GM12878 (cell line): ENCODE results near the gene SMPD1. TPM values are rescaled to one million over a fixed set of nuclear protein-coding genes. Genes with fewer than 3 reads are reported as not detected.

Source experiments
- ATAC-seq: fragments of 200-7000 bp; cut with Tn5 transposase; 3 replicates; pipeline ENCODE4 v1.9.1; 2020; ENCODE audit warnings: mild to moderate bottlenecking, moderate library complexity
- BruUV-seq: library from RNA; stranded (reverse); fragments of 400-500 nt; replicated peaks from 2 replicates; lab custom pipeline; 2021; lab: Mats Ljungman, UMichigan
- CTCF ChIA-PET: fragments of 300-600 bp; sonication (Branson Sonifier 250); formaldehyde crosslinking; extraction: SDS; loops from one replicate; lab custom pipeline; 2021; ENCODE audit warnings: inconsistent platforms; lab: Yijun Ruan, JAX
- POLR2A ChIA-PET: fragments of 350-600 bp; formaldehyde crosslinking; extraction: SDS; loops from one replicate; lab custom pipeline; 2021; ENCODE audit warnings: inconsistent platforms; lab: Charles Lee
- RAD21 ChIA-PET: fragments of 300-600 bp; sonication (Branson Sonifier 250); formaldehyde crosslinking; loops from one replicate; lab custom pipeline; 2023; ENCODE audit warnings: antibody characterized with exemption; ENCODE audit not compliant: unreplicated experiment; lab: Charles Lee
- SMC1A ChIA-PET: fragments of 300-600 bp; sonication (Branson Sonifier 250); formaldehyde crosslinking; loops from one replicate; lab custom pipeline; 2023; ENCODE audit not compliant: unreplicated experiment, uncharacterized antibody; lab: Charles Lee
- DNase-seq: peaks from one replicate; pipeline ENCODE4 v3.0.0-alpha.2; 2011; ENCODE audit warnings: low read depth, low spot score
- FAIRE-seq: peaks from 3 replicates; lab custom pipeline; 2011; peaks lifted over from hg19 to GRCh38; lab: Jason Lieb, UNC
- H2AFZ ChIP-seq: 2 replicates; pipeline ENCODE4 v1.6.0; 2011; ENCODE audit warnings: low read depth, low read length, control low read depth; ENCODE audit not compliant: control insufficient read depth
- H3K27ac ChIP-seq: 2 replicates; pipeline ENCODE4 v1.5.1; 2011; ENCODE audit warnings: control low read depth; ENCODE audit not compliant: control insufficient read depth, insufficient read depth
- H3K27me3 ChIP-seq, 2 experiments: replicated peaks in 1 of 2; 2 replicates each; pipeline versions ENCODE4 v1.6.0 to v1.6.1; 2011; ENCODE audit warnings: low read length in 1 of 2; ENCODE audit not compliant: control insufficient read depth in 2 of 2, insufficient read depth in 2 of 2
- H3K36me3 ChIP-seq, 2 experiments: 2 replicates each; pipeline ENCODE4 v1.5.1; 2011; ENCODE audit warnings: low read length in 1 of 2; ENCODE audit not compliant: control insufficient read depth in 2 of 2, insufficient read depth in 2 of 2
- H3K4me1 ChIP-seq: 2 replicates; pipeline ENCODE4 v1.6.1; 2011; ENCODE audit warnings: mild to moderate bottlenecking, low read length, moderate library complexity, mixed read lengths; ENCODE audit not compliant: control insufficient read depth, insufficient read depth
- H3K4me2 ChIP-seq: 2 replicates; pipeline ENCODE4 v1.6.0; 2011; ENCODE audit warnings: control low read depth; ENCODE audit not compliant: control insufficient read depth, insufficient read depth
- H3K4me3 ChIP-seq: fragments of 200-600 bp; sonication (generic); 2 replicates; pipeline ENCODE4 v1.5.1; 2016
- H3K79me2 ChIP-seq: 2 replicates; pipeline ENCODE4 v1.6.0; 2011; ENCODE audit warnings: low read length; ENCODE audit not compliant: control insufficient read depth, insufficient read depth
- H3K9ac ChIP-seq: 2 replicates; pipeline ENCODE4 v1.8.0; 2011; ENCODE audit warnings: low read length, control low read depth, mixed read lengths; ENCODE audit not compliant: control insufficient read depth, insufficient read depth
- H3K9me3 ChIP-seq: replicated peaks from 3 replicates; pipeline ENCODE4 v1.5.1; 2011; ENCODE audit warnings: mild to moderate bottlenecking, low read length; ENCODE audit not compliant: control insufficient read depth, insufficient read depth
- H4K20me1 ChIP-seq: 2 replicates; pipeline ENCODE4 v1.6.0; 2011; ENCODE audit not compliant: control insufficient read depth, insufficient read depth
- BACH1 ChIP-seq: fragments of 450-650 bp; IDR thresholded peaks from 2 replicates; pipeline ENCODE4 v1.6.1; 2017; ENCODE audit warnings: mild to moderate bottlenecking, borderline replicate concordance
- BRCA1 ChIP-seq: IDR thresholded peaks from 2 replicates; pipeline ENCODE4 v1.6.1; 2011; ENCODE audit warnings: low read depth, low read length, improper control_type of control experiment
- EED ChIP-seq: sonication (generic); IDR thresholded peaks from 2 replicates; pipeline ENCODE4 v1.6.1; 2016; ENCODE audit warnings: antibody characterized with exemption, low read depth
- MEF2B ChIP-seq: fragments of 450-650 bp; IDR thresholded peaks from 2 replicates; pipeline ENCODE4 v1.6.1; 2018; ENCODE audit warnings: mild to moderate bottlenecking, moderate library complexity; ENCODE audit not compliant: partially characterized antibody, poor library complexity, severe bottlenecking
- NFIC ChIP-seq: IDR thresholded peaks from 2 replicates; pipeline ENCODE4 v1.6.1; 2012; ENCODE audit warnings: low read depth, mild to moderate bottlenecking, inconsistent platforms, low read length, moderate library complexity
- NFYA ChIP-seq: IDR thresholded peaks from 2 replicates; pipeline ENCODE4 v1.6.1; 2011; ENCODE audit warnings: low read depth, mild to moderate bottlenecking, low read length, improper control_type of control experiment, borderline replicate concordance
- SMAD5 ChIP-seq: IDR thresholded peaks from 2 replicates; pipeline ENCODE4 v1.6.1; 2016; ENCODE audit warnings: antibody characterized with exemption, low read depth
- TAF1 ChIP-seq: IDR thresholded peaks from 2 replicates; pipeline ENCODE4 v1.6.1; 2011; ENCODE audit warnings: mild to moderate bottlenecking, low read depth, low read length, borderline replicate concordance
- TARDBP ChIP-seq: IDR thresholded peaks from 2 replicates; pipeline ENCODE4 v1.6.1; 2016; ENCODE audit warnings: borderline replicate concordance
- TCF12 ChIP-seq: IDR thresholded peaks from 2 replicates; pipeline ENCODE4 v1.6.1; 2011; ENCODE audit warnings: low read depth, mild to moderate bottlenecking, low read length
- TCF3 ChIP-seq: IDR thresholded peaks from 2 replicates; pipeline ENCODE4 v1.6.1; 2012; ENCODE audit warnings: low read depth, mild to moderate bottlenecking, low read length, borderline replicate concordance; ENCODE audit not compliant: insufficient read depth
- YY1 ChIP-seq: IDR thresholded peaks from 2 replicates; pipeline ENCODE4 v1.6.1; 2011; ENCODE audit warnings: low read depth, mild to moderate bottlenecking, low read length
- whole genome bisulfite sequencing: methylation state at CpG from one replicate; pipeline ENCODE4 v1.1.6; 2016; ENCODE audit warnings: low lambda C conversion rate; ENCODE audit not compliant: insufficient replicate concordance, insufficient coverage; ENCODE audit errors: missing lambda C conversion rate; 5-methylcytosine and 5-hydroxymethylcytosine counted together
- in situ Hi-C: fragments of 300-500 bp; cut with MboI; formaldehyde crosslinking; loops from 9 replicates; pipeline ENCODE4 v1.14.3; 2018; ENCODE audit warnings: mixed read lengths
- intact Hi-C: fragments of 100-400 bp; cut with micrococcal nuclease; formaldehyde crosslinking; loops from one replicate; pipeline ENCODE4 v1.14.2; 2022; ENCODE audit not compliant: unreplicated experiment
- polyA plus RNA-seq, 11 experiments: library from polyadenylated mRNA; depleted of rRNA in 4 of 11; unstranded in 6 of 11; stranded (reverse) in 5 of 11; fragments of >200 nt; fragmentation: Nextera tagmentation in 4 of 11; fragmentation: Illumina TruSeq in 1 of 11; extraction: Ambion mirVana in 4 of 11; extraction: Trizol in 1 of 11; gene quantifications; 1 replicate in 1 of 11; 2 replicates in 10 of 11; pipeline versions ENCODE4 v1.2.1 to v1.2.3, GENCODE V29; 2011 to 2016; ENCODE audit warnings: inconsistent platforms in 2 of 11, missing spikeins in 2 of 11, low read depth in 1 of 11
- total RNA-seq, 4 experiments: library from RNA; depleted of rRNA in 3 of 4; stranded (reverse); fragments of >200 nt in 3 of 4; fragmentation: Illumina TruSeq in 1 of 4; extraction: Trizol in 1 of 4; gene quantifications; 2 replicates each; pipeline versions ENCODE4 v1.2.1 to v1.2.3, GENCODE V29; 2013 to 2021
- TF ChIP-seq, protein P1 (sequence below): fragments of 450-650 bp; formaldehyde crosslinking; IDR thresholded peaks from 2 replicates; pipeline ENCODE4 v1.4.0; 2022; ENCODE audit warnings: mild to moderate bottlenecking, moderate library complexity
- TF ChIP-seq, protein P2 (sequence below), 3 experiments: IDR thresholded peaks in 2 of 3; conservative IDR thresholded peaks in 1 of 3; 2 replicates each; pipeline ENCODE4 v1.5.1; 2011; ENCODE audit warnings: low read depth in 3 of 3, low read length in 3 of 3, mild to moderate bottlenecking in 3 of 3, control low read depth in 2 of 3, moderate library complexity in 2 of 3, inconsistent platforms in 1 of 3, mixed read lengths in 1 of 3; ENCODE audit not compliant: control insufficient read depth in 2 of 3, insufficient read depth in 1 of 3; ENCODE audit errors: extremely low read depth in 1 of 3
- TF ChIP-seq, protein P3 (sequence below): IDR thresholded peaks from 2 replicates; pipeline ENCODE4 v1.6.1; 2012; ENCODE audit warnings: low read depth, low read length, improper control_type of control experiment

The SMPD1 gene
- total and polyA plus RNA-seq, 10 of the 15 experiments (the other 5 are each of a cell fraction or from before 2014, with no cell fraction given) = 1.4 to 13.7 (median 6.2) TPM

DNA sequence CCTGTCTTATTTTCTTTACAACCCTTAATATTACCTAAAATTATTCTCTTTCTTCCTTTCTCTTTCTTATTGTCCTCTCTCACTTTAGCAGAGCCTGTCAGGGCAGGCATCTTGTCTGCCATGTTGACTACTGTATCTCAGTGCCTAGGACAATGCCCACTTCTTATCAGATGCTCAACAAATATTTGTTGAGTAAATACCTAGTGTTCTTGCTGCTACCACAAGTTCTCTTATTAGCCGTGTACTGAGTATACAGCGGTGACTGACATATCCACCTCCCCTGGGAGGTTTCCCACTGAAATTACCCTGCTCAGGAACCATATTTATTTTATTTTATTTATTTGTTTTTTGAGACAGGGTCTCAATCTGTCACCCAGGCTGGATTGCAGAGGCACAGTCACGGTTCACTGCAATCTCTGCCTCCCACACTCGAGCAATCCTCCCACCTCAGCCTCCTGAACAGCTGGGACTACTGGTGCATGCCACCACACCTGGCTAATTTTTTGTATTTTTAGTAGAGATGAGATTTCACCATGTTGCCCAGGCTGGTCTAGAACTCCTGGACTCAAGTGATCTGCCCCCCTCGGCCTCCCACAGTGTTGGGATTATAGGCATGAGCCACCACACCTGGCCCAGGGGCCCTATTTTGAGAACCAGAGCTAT is 43.9 kb downstream of the SMPD1 start (continued):
- TF ChIP-seq, protein P1, sequence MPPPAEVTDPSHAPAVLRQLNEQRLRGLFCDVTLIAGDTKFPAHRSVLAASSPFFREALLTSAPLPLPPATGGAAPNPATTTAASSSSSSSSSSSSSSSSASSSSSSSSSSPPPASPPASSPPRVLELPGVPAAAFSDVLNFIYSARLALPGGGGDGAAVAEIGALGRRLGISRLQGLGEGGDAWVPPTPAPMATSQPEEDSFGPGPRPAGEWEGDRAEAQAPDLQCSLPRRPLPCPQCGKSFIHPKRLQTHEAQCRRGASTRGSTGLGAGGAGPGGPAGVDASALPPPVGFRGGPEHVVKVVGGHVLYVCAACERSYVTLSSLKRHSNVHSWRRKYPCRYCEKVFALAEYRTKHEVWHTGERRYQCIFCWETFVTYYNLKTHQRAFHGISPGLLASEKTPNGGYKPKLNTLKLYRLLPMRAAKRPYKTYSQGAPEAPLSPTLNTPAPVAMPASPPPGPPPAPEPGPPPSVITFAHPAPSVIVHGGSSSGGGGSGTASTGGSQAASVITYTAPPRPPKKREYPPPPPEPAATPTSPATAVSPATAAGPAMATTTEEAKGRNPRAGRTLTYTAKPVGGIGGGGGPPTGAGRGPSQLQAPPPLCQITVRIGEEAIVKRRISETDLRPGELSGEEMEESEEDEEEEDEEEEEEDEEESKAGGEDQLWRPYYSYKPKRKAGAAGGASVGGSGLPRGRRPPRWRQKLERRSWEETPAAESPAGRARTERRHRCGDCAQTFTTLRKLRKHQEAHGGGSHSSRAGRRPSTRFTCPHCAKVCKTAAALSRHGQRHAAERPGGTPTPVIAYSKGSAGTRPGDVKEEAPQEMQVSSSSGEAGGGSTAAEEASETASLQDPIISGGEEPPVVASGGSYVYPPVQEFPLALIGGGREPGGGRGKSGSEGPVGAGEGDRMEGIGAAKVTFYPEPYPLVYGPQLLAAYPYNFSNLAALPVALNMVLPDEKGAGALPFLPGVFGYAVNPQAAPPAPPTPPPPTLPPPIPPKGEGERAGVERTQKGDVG (CRISPR knock-in tag) = no peak

DNA sequence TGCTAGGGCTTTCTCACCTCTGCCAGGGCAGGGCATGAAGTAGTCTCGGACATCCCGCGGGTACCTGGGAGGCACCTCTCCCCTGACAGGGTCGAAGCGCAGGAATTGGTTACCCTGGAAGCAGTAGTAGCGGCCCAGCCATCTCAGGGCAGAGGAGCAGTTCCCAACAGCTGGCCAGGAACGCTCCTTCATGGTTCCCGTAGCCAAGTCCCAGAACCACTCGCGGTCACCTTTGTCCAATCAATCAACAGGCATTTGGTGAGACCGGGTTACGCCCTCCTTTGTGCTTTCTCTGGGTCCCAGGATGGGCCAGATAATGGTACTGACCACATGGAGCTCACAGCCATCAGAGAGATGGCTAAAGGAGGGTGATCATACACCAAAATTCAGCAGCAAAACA is 47.1 kb downstream of the SMPD1 start:
- Histone ChIP-seq H3K79me2 (no peaks in the 10 kb centered on the region), H3K9ac (no peak overlapping the region), H3K27ac (no peak overlapping the region), H3K36me3 (no peaks in the 10 kb centered on the region)
- WGBS = 97% methylated on average over 11 of the region's 12 CpGs
- ChIA-PET CTCF (interaction anchor here (0.9 to 17.4 kb wide), 8 partner anchors 8 to 268 kb away, joined by 4 to 560 read pairs (median 7); partner anchors contain the start of genes ARFIP2 and TIMM10B), SMC1A (interaction anchor here (1.2 to 12.8 kb wide), 3 partner anchors 14 to 68 kb away, joined by 4 to 293 read pairs (median 4); no protein-coding TSS in a partner anchor)
- no TSS peak for BruUV-seq
- TF ChIP-seq TAF1 (no peak), TARDBP (no peak), SMAD5 (no peak), YY1 (no peak), NFIC (no peak), BACH1 (no peak), TCF3 (no peak), BRCA1 (no peak), NFYA (no peak), MEF2B (no peak), EED (no peak), TCF12 (no peak)
- TF ChIP-seq, protein P2, sequence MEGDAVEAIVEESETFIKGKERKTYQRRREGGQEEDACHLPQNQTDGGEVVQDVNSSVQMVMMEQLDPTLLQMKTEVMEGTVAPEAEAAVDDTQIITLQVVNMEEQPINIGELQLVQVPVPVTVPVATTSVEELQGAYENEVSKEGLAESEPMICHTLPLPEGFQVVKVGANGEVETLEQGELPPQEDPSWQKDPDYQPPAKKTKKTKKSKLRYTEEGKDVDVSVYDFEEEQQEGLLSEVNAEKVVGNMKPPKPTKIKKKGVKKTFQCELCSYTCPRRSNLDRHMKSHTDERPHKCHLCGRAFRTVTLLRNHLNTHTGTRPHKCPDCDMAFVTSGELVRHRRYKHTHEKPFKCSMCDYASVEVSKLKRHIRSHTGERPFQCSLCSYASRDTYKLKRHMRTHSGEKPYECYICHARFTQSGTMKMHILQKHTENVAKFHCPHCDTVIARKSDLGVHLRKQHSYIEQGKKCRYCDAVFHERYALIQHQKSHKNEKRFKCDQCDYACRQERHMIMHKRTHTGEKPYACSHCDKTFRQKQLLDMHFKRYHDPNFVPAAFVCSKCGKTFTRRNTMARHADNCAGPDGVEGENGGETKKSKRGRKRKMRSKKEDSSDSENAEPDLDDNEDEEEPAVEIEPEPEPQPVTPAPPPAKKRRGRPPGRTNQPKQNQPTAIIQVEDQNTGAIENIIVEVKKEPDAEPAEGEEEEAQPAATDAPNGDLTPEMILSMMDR (IDR thresholded peaks at IDR 0.05 in 2 of 3, conservative IDR thresholded peaks at IDR 0.05 in 1 of 3; ENCODE audit: control insufficient read depth in 2 of 3, extremely low read depth in 1 of 3, insufficient read depth in 1 of 3, low read depth in 3 of 3, low read length in 3 of 3) = no peak
- TF ChIP-seq, protein P3, sequence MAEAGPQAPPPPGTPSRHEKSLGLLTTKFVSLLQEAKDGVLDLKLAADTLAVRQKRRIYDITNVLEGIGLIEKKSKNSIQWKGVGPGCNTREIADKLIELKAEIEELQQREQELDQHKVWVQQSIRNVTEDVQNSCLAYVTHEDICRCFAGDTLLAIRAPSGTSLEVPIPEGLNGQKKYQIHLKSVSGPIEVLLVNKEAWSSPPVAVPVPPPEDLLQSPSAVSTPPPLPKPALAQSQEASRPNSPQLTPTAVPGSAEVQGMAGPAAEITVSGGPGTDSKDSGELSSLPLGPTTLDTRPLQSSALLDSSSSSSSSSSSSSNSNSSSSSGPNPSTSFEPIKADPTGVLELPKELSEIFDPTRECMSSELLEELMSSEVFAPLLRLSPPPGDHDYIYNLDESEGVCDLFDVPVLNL = no peak
- TF ChIP-seq, all 136 proteins: peak for 0
- H3K4me2 ChIP-seq = no peak overlapping the region
- H3K4me1 ChIP-seq = peaks cover 17% of the 10 kb centered on the region
- intact Hi-C loops (no loop called here), in situ Hi-C loops (no loop called here)
- no peak overlapping the region for H2AFZ ChIP-seq
- ATAC-seq = no peak
- H4K20me1 ChIP-seq = no peaks in the 10 kb centered on the region
- H3K4me3 ChIP-seq = no peak overlapping the region
- FAIRE-seq = no peak
- H3K27me3 ChIP-seq = no peaks in the 10 kb centered on the region
- DNase-seq = no peak
- RAD21 ChIA-PET = interaction anchor here (1.5 to 14.2 kb wide), 2 partner anchors 44 to 58 kb away, joined by 4 to 305 read pairs; partner anchors contain the start of genes ARFIP2 and TIMM10B
- POLR2A ChIA-PET = interaction anchor here (0.7 kb wide), 1 partner anchor 36 kb away, joined by 3 read pairs; no protein-coding TSS in a partner anchor
- H3K9me3 ChIP-seq = no peaks in the 10 kb centered on the region
